GM10266 (cell line): Measurements from ENCODE around the gene ZDHHC16.
"Not testable (repeated sequence)": the region's sequence is repeated elsewhere in the genome, so short reads cannot be mapped to it uniquely, and the experiment has no call there.

Experiments used
- DNase-seq: peaks from one replicate; pipeline ENCODE4 v3.0.0; 2012; ENCODE audit errors: extremely low spot score
- CTCF ChIP-seq: IDR thresholded peaks from 2 replicates; pipeline ENCODE4 v1.5.1; 2012; ENCODE audit warnings: mild to moderate bottlenecking, low read depth; ENCODE audit not compliant: control insufficient read depth, insufficient read depth; ENCODE audit errors: missing control alignments

Gene ZDHHC16

GRCh38 chr10:97475936-97476594 is 30.1 kb downstream of the ZDHHC16 start:
- TF ChIP-seq CTCF: no peak
- no peak for DNase-seq

- not testable (repeated sequence) for DNase-seq
These were observed 33.4 kb downstream of the ZDHHC16 start for GRCh38 chr10:97479410-97479809.

- DNase-seq: no peak
- TF ChIP-seq CTCF: no peak
These were observed 34.0 kb downstream of the ZDHHC16 start for GRCh38 chr10:97479939-97480338.

GRCh38 chr10:97481071-97481470 is 35.1 kb downstream of the ZDHHC16 start:
- no peak for TF ChIP-seq CTCF
- DNase-seq: no peak

- TF ChIP-seq CTCF: no peak
- DNase-seq: no peak
These were observed 36.4 kb downstream of the ZDHHC16 start for GRCh38 chr10:97482381-97482780.

- no peak for DNase-seq
- TF ChIP-seq CTCF: no peak
These were observed 37.5 kb downstream of the ZDHHC16 start for GRCh38 chr10:97483506-97483905.

GRCh38 chr10:97483921-97484320 is 37.9 kb downstream of the ZDHHC16 start:
- no peak for TF ChIP-seq CTCF
- DNase-seq: no peak
